ENCODE data around the gene MED1.

MED1 gene

GRCh38 chr17:39406951-39407350, 44.1 kb downstream of the MED1 start:
- DNase-seq: no peak
- H3K4me3 Mint-ChIP-seq: no peak overlapping the region
- peaks cover 40% of the 10 kb centered on the region for H3K36me3 Mint-ChIP-seq (ENCODE audit: low read depth)
- no peaks in the 10 kb centered on the region for H3K9me3 Mint-ChIP-seq
- no peaks in the 10 kb centered on the region for H3K4me1 Mint-ChIP-seq
- TF ChIP-seq CTCF (IDR thresholded peaks at IDR 0.05): no peak
- peaks cover 3% of the 10 kb centered on the region for H3K27me3 Mint-ChIP-seq (ENCODE audit: low read depth, poor library complexity)
- no peak overlapping the region for H3K27ac Mint-ChIP-seq

GRCh38 chr17:39405436-39405835, 45.6 kb downstream of the MED1 start:
- Mint-ChIP-seq H3K4me1 (peaks cover 2% of the 10 kb centered on the region), H3K9me3 (no peaks in the 10 kb centered on the region), H3K36me3 (ENCODE audit: low read depth) (peaks cover 34% of the 10 kb centered on the region), H3K27ac (no peak overlapping the region), H3K4me3 (no peak overlapping the region), H3K27me3 (ENCODE audit: low read depth, poor library complexity) (peaks cover 5% of the 10 kb centered on the region)
- DNase-seq: no peak
- no peak for TF ChIP-seq CTCF (IDR thresholded peaks at IDR 0.05)

- DNase-seq: no peak
- H3K36me3 Mint-ChIP-seq (ENCODE audit: low read depth): peaks cover 27% of the 10 kb centered on the region
- H3K4me1 Mint-ChIP-seq: peaks cover 9% of the 10 kb centered on the region
- H3K27me3 Mint-ChIP-seq (ENCODE audit: low read depth, poor library complexity): peaks cover 12% of the 10 kb centered on the region
- no peaks in the 10 kb centered on the region for H3K9me3 Mint-ChIP-seq
- TF ChIP-seq CTCF (IDR thresholded peaks at IDR 0.05): no peak
- H3K27ac Mint-ChIP-seq: no peak overlapping the region
- no peak overlapping the region for H3K4me3 Mint-ChIP-seq
Measured at GRCh38 chr17:39404542-39405378, 46.3 kb downstream of the MED1 start.

- Mint-ChIP-seq H3K27me3 (ENCODE audit: low read depth, poor library complexity) (peaks cover 12% of the 10 kb centered on the region), H3K4me1 (peaks cover 14% of the 10 kb centered on the region), H3K36me3 (ENCODE audit: low read depth) (peaks cover 11% of the 10 kb centered on the region), H3K9me3 (no peaks in the 10 kb centered on the region), H3K4me3 (peak overlapping the region; percentile 99), H3K27ac (no peak overlapping the region)
- TF ChIP-seq CTCF (IDR thresholded peaks at IDR 0.05): no peak
- no peak for DNase-seq
Measured at GRCh38 chr17:39402890-39403605, 48.0 kb downstream of the MED1 start.

GRCh38 chr17:39402244-39402889, 48.7 kb downstream of the MED1 start:
- no peak for TF ChIP-seq CTCF (IDR thresholded peaks at IDR 0.05)
- peak overlapping the region; percentile 98 for H3K27ac Mint-ChIP-seq
- peaks cover 12% of the 10 kb centered on the region for H3K27me3 Mint-ChIP-seq (ENCODE audit: low read depth, poor library complexity)
- H3K36me3 Mint-ChIP-seq (ENCODE audit: low read depth): peaks cover 5% of the 10 kb centered on the region
- peak overlapping the region; percentile 99 for H3K4me3 Mint-ChIP-seq
- no peaks in the 10 kb centered on the region for H3K9me3 Mint-ChIP-seq
- peak; percentile 92 for DNase-seq
- H3K4me1 Mint-ChIP-seq: peaks cover 14% of the 10 kb centered on the region
